Astrocyte of the hippocampus (primary cell): ENCODE measurements around the gene ATF1.
A peak's percentile ranks its signal among the peaks of the same experiment; 100 is the strongest.
"Not testable (repeated sequence)": the region's sequence is repeated elsewhere in the genome, so short reads cannot be mapped to it uniquely, and the experiment has no call there.

Experiments used
- DNase-seq: peaks from one replicate; pipeline ENCODE4 v3.0.0; 2011; ENCODE audit warnings: low read depth, low spot score

Gene ATF1

DNA sequence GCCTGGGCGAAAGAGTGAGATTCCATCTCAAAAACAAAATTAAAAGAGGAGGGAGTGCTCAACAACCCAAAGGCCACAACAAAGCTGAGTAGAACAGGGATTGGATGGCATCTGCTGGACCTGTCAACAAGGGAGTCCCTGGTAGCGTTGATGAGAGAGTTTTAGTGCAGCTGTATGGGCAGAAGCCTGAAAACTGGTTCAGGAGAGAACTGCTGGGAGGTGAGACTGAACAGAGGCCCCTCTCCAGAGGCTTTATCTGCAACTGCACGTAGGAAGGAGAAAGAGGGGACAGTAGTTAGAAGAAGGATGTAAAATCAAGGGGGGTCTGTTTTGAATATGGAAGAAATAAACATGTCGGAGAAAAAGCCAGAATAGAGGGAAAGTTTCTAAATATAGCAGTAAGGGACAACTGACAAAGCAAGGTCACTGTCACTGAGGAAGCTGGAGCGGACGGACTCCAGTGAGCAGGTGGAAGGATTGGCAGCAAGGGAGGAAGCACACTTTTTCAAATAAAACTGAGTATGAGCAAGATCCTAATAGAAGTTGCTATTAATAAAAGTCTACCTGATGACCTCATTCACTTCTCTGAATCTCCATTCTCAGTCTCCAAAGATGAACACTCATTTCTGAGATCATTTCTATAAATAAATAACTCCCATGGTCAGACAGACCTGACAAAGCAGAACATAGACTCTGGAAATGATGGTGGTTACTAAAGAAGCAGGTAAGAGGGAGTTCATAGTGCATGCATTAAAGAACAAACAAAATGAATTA is 11.8 kb upstream of the ATF1 start:
- no peak for DNase-seq

- no peak for DNase-seq
Measured at GRCh38 chr12:50753232-50753769, 10.6 kb upstream of the ATF1 start.

DNA sequence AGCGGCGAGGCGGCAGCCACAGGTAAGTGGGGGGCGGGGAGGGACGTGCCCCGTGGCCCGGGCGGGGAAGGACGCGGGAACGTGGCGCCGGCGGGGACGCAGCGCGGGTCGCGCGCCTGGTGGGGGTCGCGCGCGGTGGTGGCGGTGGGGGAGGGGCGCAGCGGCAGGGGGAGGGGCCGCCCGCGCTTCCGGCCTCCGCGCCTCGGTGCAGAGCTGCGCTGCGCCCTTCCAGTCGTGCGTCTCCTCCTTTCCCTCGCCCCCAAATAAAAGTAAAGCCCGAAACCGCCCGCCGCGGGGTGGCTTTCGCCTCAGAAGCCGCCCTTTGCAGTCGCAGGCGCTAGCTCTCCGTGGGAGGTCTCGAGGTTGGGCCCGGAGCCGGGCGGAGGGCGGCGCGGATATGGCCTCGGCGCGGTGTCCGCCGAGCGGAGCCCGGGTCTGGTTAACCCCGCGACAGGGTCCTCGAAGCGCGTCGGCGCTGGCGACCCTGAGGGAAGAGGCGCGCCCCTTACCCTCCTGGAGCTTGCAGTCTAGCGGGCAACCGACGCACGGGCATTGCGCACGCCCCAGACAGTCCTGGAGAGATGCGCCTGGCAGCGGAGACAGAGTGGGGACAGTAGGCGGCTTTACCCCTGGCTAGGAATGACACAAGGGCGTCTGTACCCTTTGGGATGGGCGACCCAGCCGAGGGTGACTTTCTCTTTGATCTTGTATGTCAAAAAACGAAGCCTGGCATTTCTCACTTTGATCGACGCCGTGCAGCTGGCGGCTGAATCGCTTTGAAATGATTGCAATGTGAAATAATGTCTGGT is 589 bp downstream of the ATF1 start:
- peak; percentile 61 for DNase-seq

DNA sequence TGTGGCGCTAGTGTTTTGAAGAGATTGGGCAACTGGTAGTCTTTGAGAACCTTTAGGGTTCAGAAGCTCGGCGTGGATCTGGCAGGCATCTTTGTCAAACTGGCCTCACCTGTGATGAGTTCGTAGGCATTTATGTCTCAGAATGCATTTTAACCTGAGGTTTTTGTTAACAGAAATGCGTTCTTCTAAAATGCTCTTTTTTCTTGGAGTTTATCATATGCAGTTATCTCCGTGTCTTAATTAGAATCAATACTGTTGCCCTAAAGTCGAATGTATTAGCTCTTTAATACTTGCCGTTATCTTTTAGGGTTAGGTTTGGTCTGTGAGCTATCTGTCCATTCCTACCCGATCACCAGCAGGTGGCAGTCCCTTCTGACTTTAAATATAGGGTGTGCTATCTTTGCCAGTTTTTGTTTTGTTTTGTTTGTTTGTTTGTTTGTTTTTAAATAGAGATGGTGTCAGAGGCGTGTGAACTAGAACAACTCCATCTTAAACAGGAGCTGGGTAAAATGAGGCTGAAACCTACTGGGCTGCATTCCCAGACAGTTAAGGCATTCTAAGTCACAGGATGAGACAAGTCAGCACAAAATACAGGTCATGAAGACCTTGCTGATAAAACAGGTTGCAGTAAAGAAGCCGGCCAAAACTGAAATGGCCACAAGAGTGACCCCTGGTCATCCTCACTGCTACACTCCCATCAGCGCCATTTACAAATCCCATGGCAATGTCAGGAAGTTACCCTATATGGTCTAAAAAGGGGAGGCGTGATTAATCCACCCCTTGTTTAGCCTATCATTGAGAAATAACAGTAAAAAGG is 1.4 kb downstream of the ATF1 start:
- DNase-seq: peak; percentile 62

DNA sequence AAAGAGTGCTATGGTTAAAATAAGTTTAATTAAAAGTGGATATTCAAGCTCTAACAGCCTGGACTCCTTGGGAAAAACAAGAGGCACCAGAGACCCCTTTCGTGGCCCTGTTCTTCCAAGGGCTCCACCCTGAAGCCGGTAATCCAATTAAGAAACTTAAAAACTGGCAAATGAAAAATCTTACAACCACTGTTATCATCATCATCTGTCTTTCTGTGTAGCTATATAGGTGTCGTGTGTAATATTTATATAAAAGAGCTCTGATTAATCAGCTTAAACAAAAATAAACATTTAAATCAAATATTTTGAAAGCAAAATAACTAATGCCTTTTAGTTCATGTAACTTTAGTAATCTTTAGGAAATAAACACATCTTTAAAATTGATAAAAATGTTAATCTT is 4.5 kb downstream of the ATF1 start:
- DNase-seq: no peak

DNA sequence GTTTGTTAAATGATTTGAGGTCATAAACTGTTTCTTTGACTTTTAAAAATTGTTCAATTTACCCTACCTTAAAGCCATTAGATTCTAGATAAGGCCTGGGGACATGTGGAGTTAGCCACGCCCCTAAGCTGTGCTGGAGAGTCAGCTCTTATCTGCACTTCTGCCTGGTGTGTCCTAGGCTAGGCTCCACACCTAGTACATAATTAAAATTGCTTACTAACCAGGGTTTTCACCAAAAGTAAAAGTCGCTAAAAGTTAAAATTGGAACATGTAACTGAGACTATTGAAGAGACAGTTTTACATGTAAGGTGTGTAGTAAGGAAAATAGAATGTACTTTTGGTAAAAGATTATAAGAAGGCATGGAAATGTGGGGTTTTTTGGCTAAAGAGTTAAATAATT is 4.9 kb downstream of the ATF1 start:
- DNase-seq: not testable (repeated sequence)

GRCh38 chr12:50771409-50771808 is 7.5 kb downstream of the ATF1 start:
- no peak for DNase-seq

DNA sequence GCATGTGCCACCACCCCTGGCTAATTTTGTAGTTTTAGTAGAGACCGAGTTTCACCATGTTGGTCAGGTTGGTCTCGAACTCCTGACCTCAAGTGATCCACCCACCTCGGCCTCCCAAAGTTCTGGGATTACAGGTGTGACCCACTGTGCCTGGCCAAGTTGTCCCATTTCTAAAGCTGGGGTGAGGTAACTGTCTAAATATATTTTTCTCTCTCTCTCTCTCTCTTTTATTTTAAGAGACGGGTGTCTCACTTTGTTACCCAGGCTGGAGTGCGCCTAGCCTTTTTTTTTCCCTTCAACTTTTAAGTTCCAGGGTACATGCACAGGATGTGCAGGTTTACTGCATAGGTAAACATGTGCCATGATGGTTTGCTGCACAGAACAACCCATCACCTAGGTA is 8.6 kb downstream of the ATF1 start:
- DNase-seq: no peak

- no peak for DNase-seq
Measured at GRCh38 chr12:50772877-50773276, 9.0 kb downstream of the ATF1 start.

DNA sequence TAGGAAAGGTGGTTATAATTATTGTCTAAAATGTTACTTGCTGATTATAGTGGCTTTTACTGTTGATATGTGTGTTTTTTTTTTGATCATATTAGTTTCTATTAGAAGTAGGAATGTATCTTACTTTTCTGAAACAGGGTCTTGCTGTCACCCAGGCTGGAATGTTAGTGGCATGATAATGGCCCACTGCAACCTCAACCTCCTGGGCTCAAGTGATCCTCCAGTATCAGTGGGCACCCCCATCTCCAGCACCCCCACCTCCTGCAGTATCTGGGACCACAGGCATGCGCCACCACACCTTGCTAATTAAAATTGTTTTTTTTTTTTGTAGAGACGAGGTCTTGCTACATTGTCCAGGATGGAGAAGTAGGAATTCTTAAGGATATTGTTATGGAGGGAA is 11.3 kb downstream of the ATF1 start:
- no peak for DNase-seq

DNA sequence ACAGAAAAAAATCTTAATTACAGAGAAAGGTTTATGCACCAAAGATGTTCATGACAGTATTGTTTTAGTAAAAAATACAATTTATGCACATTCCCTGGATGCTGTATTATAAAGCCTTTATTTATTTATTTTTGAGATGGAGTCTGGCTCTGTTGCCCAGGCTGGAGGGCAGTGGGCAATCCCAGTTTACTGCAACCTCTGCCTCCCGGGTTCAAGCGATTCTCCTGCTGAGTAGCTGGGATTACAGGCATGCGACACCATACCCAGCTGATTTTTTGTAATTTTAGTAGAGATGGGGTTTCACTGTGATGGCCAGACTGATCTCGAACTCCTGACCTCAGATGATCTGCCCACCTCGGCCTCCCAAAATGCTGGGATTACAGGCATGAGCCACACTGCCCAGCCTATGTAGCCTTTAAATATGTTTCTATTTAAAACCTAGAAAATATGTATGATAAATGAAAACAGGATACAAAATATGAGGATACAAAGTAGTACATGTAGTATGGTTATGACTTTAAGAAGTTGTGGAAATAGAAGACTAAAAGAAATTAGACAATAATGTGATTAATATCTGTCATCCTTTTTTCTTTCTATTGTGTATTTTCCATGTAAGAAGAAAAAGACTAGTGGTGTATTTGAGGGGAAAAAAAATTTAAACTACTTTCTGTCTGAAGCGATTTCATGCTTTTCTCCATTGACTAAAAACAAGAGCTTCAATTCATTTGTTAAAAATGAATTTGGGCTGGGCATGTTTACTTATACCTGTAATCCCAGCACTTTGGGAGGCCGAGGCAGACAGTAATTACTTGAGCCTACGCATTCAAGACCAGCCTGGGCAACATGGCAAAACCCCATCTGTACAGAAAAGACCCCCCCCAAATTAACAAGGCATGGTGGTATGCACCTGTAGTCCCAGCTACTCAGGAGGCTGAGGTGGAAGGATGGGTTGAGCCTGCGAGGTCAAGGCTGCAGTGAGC is 13.1 kb downstream of the ATF1 start:
- DNase-seq: no peak

DNA sequence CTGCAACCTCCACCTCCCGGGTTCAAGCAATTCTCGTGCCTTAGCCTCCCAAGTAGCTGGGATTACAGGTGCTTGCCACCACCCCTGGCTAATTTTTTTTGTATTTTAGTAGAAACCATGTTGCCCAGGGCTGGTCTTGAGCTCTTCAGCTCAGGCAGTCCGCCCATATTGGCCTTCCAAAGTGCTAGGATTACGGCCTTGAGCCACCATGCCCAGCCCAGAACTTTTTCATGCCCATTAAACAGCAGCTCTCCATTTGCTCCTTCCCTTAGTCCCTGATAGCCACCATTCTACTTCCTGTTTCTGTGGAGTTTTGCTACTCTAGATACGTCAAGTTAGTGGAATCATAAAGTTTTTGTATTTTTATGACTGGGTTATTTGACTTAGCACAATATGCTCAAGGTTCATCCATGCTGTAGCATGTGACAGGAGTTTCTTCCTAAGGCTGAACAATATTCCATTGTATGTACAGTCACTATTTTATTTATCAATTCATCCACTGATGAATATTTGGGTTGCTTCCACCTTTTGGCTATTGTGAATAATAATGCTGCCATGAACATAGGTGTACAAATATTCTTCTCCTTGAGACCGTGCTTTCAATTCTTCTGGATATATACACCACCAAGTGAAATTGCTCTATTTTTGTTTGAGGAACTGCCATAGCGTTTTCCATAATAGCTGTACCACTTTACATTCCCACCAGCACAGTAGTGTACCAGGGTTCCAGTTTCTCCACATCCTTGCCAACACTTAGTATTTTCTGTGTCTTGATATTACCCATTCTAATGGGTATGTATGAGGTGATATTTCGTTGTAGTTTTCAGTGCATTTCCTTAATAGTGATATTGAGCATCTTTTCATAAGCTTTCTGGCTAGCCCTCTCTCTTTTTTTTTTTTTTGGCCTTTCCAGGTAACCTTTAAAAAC is 15.0 kb downstream of the ATF1 start:
- no peak for DNase-seq

DNA sequence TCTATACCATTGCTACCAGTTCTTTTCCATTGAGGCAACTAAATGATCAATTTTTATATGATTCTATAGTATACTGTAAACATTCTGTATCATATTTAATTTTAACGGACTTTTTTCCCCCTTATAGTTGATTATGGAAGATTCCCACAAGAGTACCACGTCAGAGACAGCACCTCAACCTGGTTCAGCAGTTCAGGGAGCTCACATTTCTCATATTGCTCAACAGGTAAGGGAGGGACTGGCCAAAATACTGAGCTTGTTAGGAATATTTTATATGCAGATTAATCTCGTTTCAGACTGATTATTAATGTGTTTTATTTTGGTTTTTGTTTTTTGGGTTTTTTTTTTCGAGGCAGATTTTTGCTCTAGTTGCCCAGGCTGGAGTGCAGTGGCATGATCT is 16.1 kb downstream of the ATF1 start:
- no peak for DNase-seq

DNA sequence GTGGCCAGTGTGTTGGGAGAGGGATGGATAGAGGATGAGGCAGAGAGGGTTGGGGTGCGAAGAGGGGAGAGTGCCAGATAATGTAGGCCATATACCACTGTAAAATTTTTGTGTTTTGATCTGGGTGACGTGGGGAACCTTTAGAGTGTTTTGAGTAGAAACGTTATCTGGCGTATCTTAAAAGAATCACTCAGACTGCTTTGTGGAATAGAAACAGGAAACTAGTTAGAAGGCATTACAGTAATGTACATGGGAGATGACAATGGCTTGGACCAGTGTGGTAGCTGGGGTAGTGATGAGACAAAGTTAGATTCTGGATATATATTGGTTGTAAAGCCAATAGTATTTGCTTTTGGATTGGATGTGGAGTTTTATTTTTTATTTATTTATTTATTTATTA is 20.6 kb downstream of the ATF1 start:
- no peak for DNase-seq

GRCh38 chr12:50785406-50786001 is 21.6 kb downstream of the ATF1 start:
- DNase-seq: peak; percentile 50

DNA sequence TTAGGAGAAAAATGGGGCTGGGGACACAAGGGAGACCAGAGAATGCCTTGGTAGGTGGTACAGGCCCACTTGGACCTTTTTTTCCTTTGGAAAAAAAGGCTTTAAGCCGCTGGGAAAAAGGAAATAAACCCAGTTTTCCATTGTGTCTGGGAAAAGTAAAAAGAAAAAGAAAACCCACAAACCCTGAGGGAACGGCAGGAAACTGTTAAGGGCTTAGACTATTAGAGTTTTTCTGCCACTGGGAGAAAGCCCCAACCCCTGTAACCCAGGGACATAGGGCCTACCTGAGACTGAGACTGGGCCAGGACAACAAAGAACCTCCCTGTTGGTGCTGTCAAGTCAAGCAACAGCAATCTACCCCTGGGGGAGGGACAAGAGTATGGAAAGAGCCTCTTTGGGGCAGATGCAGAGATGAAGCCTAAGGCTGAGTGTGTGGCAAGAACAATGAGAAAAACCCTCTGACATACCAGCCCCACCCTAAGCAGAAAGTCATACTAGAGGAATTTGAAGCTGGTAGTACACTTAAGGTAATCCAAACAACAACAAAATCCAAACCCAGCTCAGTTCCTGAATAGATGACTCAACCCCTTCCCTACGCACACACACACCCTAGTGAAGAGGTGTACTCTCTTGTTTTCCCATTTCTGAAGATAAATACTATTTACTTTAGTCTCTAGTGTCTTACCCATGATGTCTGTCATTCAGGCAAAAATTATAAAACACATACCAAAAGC is 22.8 kb downstream of the ATF1 start:
- peak; percentile 93 for DNase-seq

GRCh38 chr12:50787618-50788017 is 23.7 kb downstream of the ATF1 start:
- DNase-seq: no peak

DNA sequence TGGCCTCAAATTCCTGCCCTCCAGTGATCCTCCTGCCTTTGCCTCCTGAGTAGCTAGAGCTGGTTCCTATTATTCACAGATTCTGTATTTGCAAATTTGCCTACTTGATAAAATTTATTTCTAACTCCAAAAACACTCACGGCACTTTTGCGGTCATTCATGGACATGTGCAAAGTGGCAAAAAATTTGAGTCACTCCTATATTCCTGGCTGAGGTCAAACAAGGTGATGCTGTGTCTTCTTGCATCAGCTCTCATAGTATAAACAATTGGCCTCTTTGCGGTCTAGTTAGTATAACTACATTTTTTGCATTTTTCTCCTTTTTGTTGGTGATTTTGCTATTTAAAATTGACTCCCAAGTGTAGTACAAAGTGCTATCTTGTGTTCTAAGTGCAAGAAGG is 24.7 kb downstream of the ATF1 start:
- peak; percentile 58 for DNase-seq

GRCh38 chr12:50790081-50790480 is 26.2 kb downstream of the ATF1 start:
- DNase-seq: no peak
